AG04449 (cell line): Measurements from ENCODE around the gene WDR59.

ENCODE experiments used
- CTCF ChIA-PET: fragments of 350-600 bp; formaldehyde crosslinking; extraction: SDS; loops from one replicate; lab custom pipeline; 2021; ENCODE audit warnings: antibody characterized with exemption; lab: Yijun Ruan, JAX
- POLR2A ChIA-PET: fragments of 400-600, 350-600 bp; formaldehyde crosslinking; extraction: SDS; loops from one replicate; lab custom pipeline; 2020; ENCODE audit warnings: antibody characterized with exemption, inconsistent platforms; lab: Yijun Ruan, JAX
- DNase-seq: peaks from one replicate; pipeline ENCODE4 v3.0.0-alpha.2; 2010; ENCODE audit warnings: low read depth, low spot score
- H3K4me3 ChIP-seq: 2 replicates; pipeline ENCODE4 v1.5.1; 2011; ENCODE audit warnings: low read depth, mild to moderate bottlenecking, control low read depth, low read length
- CTCF ChIP-seq: IDR thresholded peaks from one replicate; pipeline ENCODE4 v1.5.1; 2011; ENCODE audit warnings: mild to moderate bottlenecking, moderate library complexity, low read length, control low read depth, inconsistent platforms; ENCODE audit not compliant: insufficient read depth; ENCODE audit errors: missing control alignments

The WDR59 gene

GRCh38 chr16:75005697-75006096 is 20.8 kb upstream of the WDR59 start:
- CTCF ChIA-PET: interaction anchor here (12.7 kb wide), 1 partner anchor 105 kb away, joined by 133 read pairs; no protein-coding TSS in a partner anchor
- no peak for TF ChIP-seq CTCF
- no peak overlapping the region for H3K4me3 ChIP-seq
- no peak for DNase-seq
- POLR2A ChIA-PET: no interaction called here

GRCh38 chr16:75004460-75004859 is 19.5 kb upstream of the WDR59 start:
- H3K4me3 ChIP-seq: no peak overlapping the region
- CTCF ChIA-PET: interaction anchor here (1.0 to 12.7 kb wide), 2 partner anchors 21 to 107 kb away, joined by 3 to 133 read pairs; no protein-coding TSS in a partner anchor
- POLR2A ChIA-PET: no interaction called here
- no peak for DNase-seq
- no peak for TF ChIP-seq CTCF

- CTCF ChIA-PET: interaction anchor here (0.7 to 12.7 kb wide), 2 partner anchors 71 to 107 kb away, joined by 3 to 133 read pairs; no protein-coding TSS in a partner anchor
- no peak overlapping the region for H3K4me3 ChIP-seq
- POLR2A ChIA-PET: no interaction called here
- DNase-seq: no peak
- TF ChIP-seq CTCF: no peak
Measured at GRCh38 chr16:75003931-75004330, 19.0 kb upstream of the WDR59 start.

GRCh38 chr16:75002474-75002873 is 17.6 kb upstream of the WDR59 start:
- ChIA-PET CTCF (interaction anchor here (12.7 kb wide), 1 partner anchor 109 kb away, joined by 133 read pairs; no protein-coding TSS in a partner anchor), POLR2A (no interaction called here)
- no peak overlapping the region for H3K4me3 ChIP-seq
- DNase-seq: no peak
- TF ChIP-seq CTCF: no peak

- peak overlapping the region; percentile 61 for H3K4me3 ChIP-seq
- DNase-seq: no peak
- no peak for TF ChIP-seq CTCF
- POLR2A ChIA-PET: no interaction called here
- CTCF ChIA-PET: interaction anchor here (0.8 to 19.3 kb wide), 5 partner anchors 14 to 110 kb away, joined by 3 to 450 read pairs (median 3); no protein-coding TSS in a partner anchor
Measured at GRCh38 chr16:75000481-75001081, 15.7 kb upstream of the WDR59 start.

- ChIA-PET CTCF (interaction anchor here (1.5 to 19.3 kb wide), 9 partner anchors 10 to 109 kb away, joined by 4 to 450 read pairs (median 7); partner anchors contain the start of gene WDR59), POLR2A (no interaction called here)
- TF ChIP-seq CTCF: no peak
- no peak for DNase-seq
- H3K4me3 ChIP-seq: peak overlapping the region; percentile 61
Measured at GRCh38 chr16:74999609-75000480, 14.9 kb upstream of the WDR59 start.
